NCI-H2196 (cell line): ENCODE data around the gene KRT20.
A peak's percentile ranks its signal among the peaks of the same experiment; 100 is the strongest.
"Not testable (repeated sequence)": the region's sequence is repeated elsewhere in the genome, so short reads cannot be mapped to it uniquely, and the experiment has no call there.

Experiments
- DNase-seq: peaks from one replicate; lab custom pipeline; 2025; ENCODE audit not compliant: unreplicated experiment; lab: John Stamatoyannopoulos, UW

The KRT20 gene, protein sequence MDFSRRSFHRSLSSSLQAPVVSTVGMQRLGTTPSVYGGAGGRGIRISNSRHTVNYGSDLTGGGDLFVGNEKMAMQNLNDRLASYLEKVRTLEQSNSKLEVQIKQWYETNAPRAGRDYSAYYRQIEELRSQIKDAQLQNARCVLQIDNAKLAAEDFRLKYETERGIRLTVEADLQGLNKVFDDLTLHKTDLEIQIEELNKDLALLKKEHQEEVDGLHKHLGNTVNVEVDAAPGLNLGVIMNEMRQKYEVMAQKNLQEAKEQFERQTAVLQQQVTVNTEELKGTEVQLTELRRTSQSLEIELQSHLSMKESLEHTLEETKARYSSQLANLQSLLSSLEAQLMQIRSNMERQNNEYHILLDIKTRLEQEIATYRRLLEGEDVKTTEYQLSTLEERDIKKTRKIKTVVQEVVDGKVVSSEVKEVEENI

DNA sequence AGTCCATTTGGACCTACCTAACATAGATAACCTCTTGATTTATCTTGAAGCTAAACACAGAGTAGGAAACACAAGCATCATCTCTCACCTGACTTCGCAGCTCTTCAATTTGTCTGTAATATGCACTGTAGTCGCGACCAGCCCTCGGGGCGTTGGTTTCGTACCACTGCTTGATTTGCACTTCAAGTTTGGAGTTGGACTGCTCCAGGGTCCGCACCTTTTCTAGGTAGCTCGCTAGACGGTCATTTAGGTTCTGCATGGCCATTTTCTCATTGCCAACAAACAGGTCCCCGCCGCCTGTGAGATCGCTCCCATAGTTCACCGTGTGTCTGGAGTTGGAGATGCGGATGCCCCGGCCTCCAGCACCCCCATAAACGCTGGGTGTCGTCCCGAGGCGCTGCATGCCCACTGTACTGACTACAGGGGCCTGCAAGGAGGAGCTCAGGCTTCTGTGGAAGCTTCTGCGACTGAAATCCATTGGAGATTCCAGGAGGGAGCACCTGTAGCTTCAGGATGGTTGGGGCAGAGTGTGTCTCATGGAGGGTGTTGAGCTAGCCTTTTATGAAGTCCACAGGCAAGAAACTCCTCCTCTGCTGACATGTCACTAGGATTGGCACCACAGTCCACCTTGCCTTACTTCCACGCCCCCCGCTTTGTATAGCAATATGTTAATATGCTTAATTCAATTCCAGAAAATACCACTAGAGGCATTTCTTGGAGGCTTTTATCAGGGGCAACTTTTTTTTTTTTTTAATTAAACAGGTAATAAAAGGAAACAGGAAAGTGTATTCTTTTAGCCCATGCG is at the start of gene KRT20:
TSS of gene KRT20 (minus strand) at position 535 of the 805 bp plus-strand sequence. CDS start at position 478, 57 bp downstream.
- DNase-seq = no peak

- DNase-seq = no peak
Observed at GRCh38 chr17:40932608-40933007, 47.6 kb upstream of the KRT20 start.

- no peak for DNase-seq
Observed at GRCh38 chr17:40931311-40931710, 46.3 kb upstream of the KRT20 start.

GRCh38 chr17:40926341-40926740 is 41.3 kb upstream of the KRT20 start:
- no peak for DNase-seq

DNA sequence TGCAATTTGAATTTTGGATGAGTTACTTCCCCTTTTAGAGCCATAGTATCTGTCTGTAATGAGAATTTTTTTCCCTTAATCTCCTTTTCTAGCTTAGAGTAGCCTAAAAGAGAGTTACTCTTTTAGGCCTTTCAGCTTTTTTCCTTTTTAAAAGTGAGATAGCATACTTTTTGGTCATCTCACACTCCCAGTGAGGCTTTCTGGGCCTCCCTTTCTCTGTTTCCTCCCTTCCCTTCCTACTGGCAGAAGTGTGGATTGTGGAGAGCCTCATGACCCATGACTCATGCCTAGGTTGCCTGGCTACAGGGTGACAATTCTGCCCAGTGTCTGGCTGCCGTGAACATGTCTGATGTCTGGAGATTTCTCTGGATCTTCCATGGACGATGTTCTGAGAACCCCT is 37.2 kb upstream of the KRT20 start:
- no peak for DNase-seq

- DNase-seq = no peak
Observed at GRCh38 chr17:40921026-40921425, 36.0 kb upstream of the KRT20 start.

- DNase-seq = not testable (repeated sequence)
Observed at GRCh38 chr17:40917116-40917515, 32.1 kb upstream of the KRT20 start.

- no peak for DNase-seq
Observed at GRCh38 chr17:40916366-40916765, 31.3 kb upstream of the KRT20 start.

DNA sequence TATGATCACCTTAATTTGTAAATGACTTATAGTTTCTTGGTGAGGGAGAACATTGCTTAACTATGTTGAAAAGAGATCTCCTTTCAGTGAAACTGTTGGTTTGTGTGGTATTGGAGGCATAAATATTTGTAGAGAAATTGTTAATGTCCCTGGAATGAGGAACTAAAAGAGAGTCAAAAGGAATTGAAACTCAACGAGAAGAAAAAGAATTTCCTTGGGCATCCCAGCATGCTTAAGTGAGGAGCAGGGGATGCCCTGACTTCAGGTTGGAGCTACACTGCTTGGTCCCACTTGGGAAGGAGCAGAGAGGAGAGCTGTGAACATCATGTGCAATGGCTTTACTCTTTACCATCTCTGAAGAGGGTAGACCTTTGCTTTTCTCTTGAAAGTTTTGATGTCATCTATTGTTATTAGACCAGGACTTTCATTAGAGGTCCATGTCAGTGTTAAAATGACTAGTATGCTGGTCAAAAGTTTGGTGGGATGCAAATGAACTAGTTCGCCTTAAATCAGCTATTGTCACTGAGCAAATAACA is 30.7 kb upstream of the KRT20 start:
- no peak for DNase-seq

DNA sequence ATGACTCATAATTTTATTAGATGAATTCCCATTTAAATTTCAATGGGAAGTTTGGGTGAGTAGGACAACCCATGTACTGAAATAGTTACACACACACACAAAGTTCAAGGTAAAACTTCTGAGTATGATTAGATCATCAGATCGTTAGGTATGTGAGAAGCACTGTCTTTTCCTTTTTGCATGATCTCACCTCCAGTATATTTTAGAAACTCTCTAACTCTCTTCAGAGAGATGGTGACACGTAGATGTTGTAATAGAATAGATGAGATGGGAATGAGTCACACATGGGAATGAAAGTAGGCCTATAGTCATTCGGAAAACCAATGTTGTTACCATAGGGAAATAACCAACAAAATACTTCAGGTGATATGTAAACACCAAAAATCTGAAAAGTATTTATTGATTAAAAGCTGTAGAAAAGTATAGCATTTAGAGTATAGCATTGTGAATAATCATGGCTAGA is 30.2 kb upstream of the KRT20 start:
- no peak for DNase-seq

DNA sequence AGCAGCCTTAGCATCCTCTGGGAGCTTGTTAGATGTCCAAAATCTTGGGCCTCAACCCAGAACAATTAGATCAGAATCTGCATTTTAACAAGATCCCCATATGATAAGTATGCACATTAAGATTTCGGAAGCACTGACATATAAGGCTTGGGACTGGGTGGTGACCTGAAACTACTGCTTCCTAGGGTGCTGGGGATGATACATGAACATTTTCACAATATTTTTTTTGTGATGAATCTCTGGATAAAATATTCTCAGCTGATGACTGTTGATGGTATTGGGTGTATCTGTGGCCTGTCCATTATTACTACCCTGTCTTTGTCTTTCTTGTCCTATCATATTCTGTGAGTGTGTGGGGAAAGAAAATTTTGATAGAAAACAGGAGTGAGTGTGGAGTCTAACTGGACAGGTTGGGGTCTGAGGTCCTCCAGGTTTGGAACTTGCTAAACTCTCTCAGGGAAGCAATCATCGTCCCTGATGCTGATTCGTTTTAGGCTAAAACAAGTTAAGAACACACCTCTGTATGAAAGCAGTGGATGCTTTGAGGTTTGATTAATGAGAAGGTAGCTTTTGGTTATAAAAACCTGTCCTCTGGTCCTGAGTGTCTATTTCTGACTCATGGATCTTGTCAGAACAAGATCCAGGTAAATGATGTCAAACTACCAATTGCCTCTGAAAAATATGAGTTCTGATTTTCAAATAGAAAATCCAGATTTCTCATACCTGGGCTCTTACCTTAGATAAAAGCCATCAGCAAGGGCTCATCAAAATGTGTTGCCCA is 29.2 kb upstream of the KRT20 start:
- no peak for DNase-seq

DNA sequence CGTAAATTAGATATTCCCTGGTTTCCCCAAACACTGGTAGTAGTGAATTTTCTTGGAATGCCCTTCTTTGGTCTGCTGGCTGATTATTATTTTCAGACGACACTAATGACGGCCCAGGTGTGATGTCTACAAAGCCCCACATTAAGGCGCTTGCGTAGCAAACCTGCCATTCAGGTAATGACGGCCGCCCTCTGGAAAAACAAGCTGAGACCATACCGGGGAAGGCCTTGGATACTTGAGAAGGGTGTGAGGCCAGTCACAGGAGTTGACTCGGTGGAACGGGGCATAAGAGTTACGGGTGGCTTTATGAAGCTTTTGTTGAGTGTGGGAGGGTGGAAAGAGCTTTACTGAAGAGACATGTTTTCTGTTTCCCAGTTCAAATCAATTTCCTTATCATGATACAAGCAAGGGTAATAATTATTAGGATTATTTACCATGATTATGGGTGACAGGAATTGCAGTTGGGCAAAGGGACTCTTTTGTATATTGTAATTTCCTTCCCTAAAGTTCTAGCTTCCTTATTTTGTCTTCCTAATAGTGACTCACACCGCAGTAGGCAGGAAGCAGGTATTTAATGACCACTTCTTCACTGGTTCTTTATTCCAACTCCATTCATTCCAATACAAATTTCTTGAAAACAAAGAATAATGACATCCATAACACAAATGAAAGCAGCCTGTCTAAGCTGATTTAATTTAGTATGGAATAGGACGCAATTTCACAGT is 27.6 kb upstream of the KRT20 start:
- DNase-seq = no peak

DNA sequence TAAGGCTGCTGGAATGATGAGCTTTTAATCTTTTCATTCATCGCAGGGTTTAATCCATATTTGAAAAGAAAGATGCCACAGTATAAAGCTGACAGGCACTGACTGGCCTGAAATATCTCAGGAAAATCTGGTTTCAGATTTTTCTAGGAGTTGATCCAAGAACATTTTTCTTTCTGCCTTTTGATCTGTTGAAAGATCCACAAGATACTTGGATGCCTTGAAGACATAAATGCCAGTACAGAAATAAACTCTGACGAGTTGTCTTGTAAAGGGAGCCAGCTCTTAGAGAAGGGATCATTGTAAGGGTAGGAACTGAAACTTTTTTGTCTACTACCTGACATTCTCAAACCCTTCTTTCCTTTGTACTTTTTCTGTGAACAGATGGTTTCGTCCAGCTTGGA is 25.4 kb upstream of the KRT20 start:
- DNase-seq = no peak

GRCh38 chr17:40909755-40910154 is 24.7 kb upstream of the KRT20 start:
- DNase-seq = no peak

DNA sequence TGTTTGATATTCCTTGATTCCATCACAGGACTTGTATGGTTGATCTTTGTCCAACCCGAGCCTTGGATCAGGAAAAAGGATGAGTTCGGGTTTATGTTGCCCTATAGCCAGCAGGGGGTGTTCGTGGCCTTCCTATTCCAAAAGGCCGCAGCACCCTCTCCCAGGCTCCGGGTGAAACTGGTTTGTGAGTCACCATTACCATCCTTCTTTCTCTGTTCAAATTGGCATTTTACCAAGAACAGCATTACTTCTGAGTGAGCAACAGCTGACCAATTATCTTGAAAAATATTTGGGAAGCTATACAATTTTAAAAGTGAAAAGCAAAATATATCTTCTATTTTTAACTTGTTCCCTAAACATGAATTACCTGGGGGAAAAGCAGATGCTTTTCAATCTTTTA is 24.3 kb upstream of the KRT20 start:
- DNase-seq = peak; percentile 80

GRCh38 chr17:40906613-40907012 is 21.6 kb upstream of the KRT20 start:
- DNase-seq = no peak

GRCh38 chr17:40905370-40905769 is 20.3 kb upstream of the KRT20 start:
- no peak for DNase-seq

DNA sequence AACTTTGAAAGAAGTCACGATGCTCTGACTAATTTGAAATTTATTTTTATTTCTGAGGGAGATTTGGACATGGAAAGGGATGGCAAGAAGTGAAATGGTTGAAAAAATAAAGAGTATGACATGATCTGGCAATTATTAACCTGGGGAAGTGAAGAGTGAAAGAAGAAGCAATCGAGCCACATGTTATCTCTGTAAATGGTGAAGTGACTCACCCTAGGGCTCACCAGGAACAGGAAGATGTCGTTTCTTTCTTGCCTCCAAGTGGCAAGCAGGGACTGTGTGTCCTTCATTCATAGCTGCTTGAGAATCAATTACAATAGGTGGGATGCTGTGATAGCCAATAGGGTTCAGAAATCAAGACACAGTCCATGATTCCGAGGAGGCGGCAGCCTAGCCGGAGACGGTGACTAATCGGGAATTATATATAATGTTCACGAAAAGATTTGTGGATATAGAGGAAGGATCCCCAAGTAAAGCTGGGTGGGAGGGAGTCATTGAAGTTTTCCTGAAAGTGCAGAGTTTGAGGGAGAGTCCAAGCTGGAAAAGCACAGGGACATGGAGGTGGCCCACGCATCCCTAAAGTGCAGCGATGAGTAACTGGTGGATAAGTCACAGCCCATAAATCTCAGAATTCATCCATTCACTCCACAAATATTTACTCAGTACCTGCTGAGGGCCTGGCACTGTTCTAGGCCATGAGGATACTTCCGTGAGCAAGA is 18.2 kb upstream of the KRT20 start:
- no peak for DNase-seq

- no peak for DNase-seq
Observed at GRCh38 chr17:40902498-40902897, 17.5 kb upstream of the KRT20 start.

GRCh38 chr17:40901981-40902474 is 17.0 kb upstream of the KRT20 start:
- no peak for DNase-seq
